Measurements from ENCODE around the gene RASGRF1.

DNA sequence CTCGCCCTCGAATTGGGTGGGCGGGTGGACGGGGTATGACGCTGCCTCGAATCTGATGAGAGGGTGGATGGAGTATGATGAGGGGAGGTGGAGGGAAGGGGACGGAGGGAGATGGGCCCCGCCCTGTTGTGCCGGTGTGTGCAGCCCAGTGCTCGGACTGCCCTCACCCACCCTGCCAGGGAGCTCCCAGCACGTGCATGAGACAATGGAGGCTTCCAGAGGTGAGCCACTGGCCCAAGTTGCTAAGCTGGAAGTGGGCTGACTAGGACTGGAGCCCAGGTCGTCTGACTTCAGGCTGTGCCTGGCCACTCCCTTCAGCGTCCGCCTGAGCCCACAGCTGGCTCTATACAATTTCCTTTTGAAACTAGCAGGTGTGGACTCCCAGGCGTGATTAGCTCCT lies 98.7 kb downstream of the RASGRF1 start:
- TF ChIP-seq SP3 (tag by site-specific recombination; IDR thresholded peaks at IDR 0.05) (no peak), GLI2 (tag by site-specific recombination; IDR thresholded peaks at IDR 0.05; ENCODE audit: borderline replicate concordance, low read depth) (no peak), GLIS2 (tag by site-specific recombination; IDR thresholded peaks at IDR 0.05) (no peak), ZNF202 (tag by site-specific recombination; IDR thresholded peaks at IDR 0.05; ENCODE audit: borderline replicate concordance) (no peak), ZNF146 (tag by site-specific recombination; IDR thresholded peaks at IDR 0.05) (no peak)
- TF ChIP-seq, protein P1, sequence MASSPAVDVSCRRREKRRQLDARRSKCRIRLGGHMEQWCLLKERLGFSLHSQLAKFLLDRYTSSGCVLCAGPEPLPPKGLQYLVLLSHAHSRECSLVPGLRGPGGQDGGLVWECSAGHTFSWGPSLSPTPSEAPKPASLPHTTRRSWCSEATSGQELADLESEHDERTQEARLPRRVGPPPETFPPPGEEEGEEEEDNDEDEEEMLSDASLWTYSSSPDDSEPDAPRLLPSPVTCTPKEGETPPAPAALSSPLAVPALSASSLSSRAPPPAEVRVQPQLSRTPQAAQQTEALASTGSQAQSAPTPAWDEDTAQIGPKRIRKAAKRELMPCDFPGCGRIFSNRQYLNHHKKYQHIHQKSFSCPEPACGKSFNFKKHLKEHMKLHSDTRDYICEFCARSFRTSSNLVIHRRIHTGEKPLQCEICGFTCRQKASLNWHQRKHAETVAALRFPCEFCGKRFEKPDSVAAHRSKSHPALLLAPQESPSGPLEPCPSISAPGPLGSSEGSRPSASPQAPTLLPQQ (tag by site-specific recombination; IDR thresholded peaks at IDR 0.05) = no peak
- TF ChIP-seq, protein P2, sequence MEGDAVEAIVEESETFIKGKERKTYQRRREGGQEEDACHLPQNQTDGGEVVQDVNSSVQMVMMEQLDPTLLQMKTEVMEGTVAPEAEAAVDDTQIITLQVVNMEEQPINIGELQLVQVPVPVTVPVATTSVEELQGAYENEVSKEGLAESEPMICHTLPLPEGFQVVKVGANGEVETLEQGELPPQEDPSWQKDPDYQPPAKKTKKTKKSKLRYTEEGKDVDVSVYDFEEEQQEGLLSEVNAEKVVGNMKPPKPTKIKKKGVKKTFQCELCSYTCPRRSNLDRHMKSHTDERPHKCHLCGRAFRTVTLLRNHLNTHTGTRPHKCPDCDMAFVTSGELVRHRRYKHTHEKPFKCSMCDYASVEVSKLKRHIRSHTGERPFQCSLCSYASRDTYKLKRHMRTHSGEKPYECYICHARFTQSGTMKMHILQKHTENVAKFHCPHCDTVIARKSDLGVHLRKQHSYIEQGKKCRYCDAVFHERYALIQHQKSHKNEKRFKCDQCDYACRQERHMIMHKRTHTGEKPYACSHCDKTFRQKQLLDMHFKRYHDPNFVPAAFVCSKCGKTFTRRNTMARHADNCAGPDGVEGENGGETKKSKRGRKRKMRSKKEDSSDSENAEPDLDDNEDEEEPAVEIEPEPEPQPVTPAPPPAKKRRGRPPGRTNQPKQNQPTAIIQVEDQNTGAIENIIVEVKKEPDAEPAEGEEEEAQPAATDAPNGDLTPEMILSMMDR (tag by site-specific recombination; IDR thresholded peaks at IDR 0.05) = no peak

Data from HEK293 (cell line).